HUES64 (cell line): ENCODE data around the gene IMMP2L.
"Not testable (repeated sequence)": the region's sequence is repeated elsewhere in the genome, so short reads cannot be mapped to it uniquely, and the experiment has no call there.

Experiments used
- H3K27ac ChIP-seq: 2 replicates; pipeline ENCODE4 v1.7.0; 2013; ENCODE audit warnings: low read depth, low read length, inconsistent platforms
- H3K27me3 ChIP-seq: 2 replicates; pipeline ENCODE4 v1.6.1; 2013; ENCODE audit warnings: mild to moderate bottlenecking, low read length; ENCODE audit not compliant: insufficient read depth
- H3K36me3 ChIP-seq: 2 replicates; pipeline ENCODE4 v1.6.1; 2013; ENCODE audit warnings: mild to moderate bottlenecking, low read length; ENCODE audit not compliant: insufficient read depth
- H3K4me1 ChIP-seq: 2 replicates; pipeline ENCODE4 v1.6.1; 2013; ENCODE audit warnings: mild to moderate bottlenecking, low read length, moderate library complexity; ENCODE audit not compliant: insufficient read depth
- H3K4me3 ChIP-seq: 2 replicates; pipeline ENCODE4 v1.5.1; 2013; ENCODE audit warnings: mild to moderate bottlenecking, low read length, moderate library complexity
- H3K9ac ChIP-seq: 2 replicates; pipeline ENCODE4 v1.6.1; 2013; ENCODE audit warnings: mild to moderate bottlenecking, low read depth, low read length
- H3K9me3 ChIP-seq: 2 replicates; pipeline ENCODE4 v1.6.1; 2013; ENCODE audit warnings: low read depth, low read length; ENCODE audit not compliant: insufficient read depth
- WGBS: fragments of 150-250, 120-280 bp; methylation state at CpG from one replicate; pipeline ENCODE4 v1.1.7; 2013; ENCODE audit warnings: missing lambda C conversion rate; 5-methylcytosine and 5-hydroxymethylcytosine counted together

Gene IMMP2L

GRCh38 chr7:111290419-111290818 lies 271.9 kb downstream of the IMMP2L start:
- Histone ChIP-seq H3K36me3 (no peaks in the 10 kb centered on the region), H3K27me3 (no peaks in the 10 kb centered on the region), H3K9me3 (0 out of 2 replicates have a peak, but pooled peaks cover 5% of the 10 kb centered on the region), H3K9ac (no peak overlapping the region), H3K27ac (no peak overlapping the region), H3K4me1 (no peaks in the 10 kb centered on the region), H3K4me3 (no peak overlapping the region)
- WGBS: no CpG with 5 or more reads among the region's 1 CpG

- H3K27me3 ChIP-seq, H3K4me3 ChIP-seq, H3K9me3 ChIP-seq, H3K9ac ChIP-seq, H3K4me1 ChIP-seq, H3K36me3 ChIP-seq, H3K27ac ChIP-seq: not testable (repeated sequence)
- 97% methylated on average over 3 of the region's 3 CpGs for WGBS
Observed at GRCh38 chr7:111288441-111288840, 273.9 kb downstream of the IMMP2L start.

GRCh38 chr7:111282626-111283025 lies 279.7 kb downstream of the IMMP2L start:
- Histone ChIP-seq H3K27ac (no peak overlapping the region), H3K9me3 (no peaks in the 10 kb centered on the region), H3K36me3 (no peaks in the 10 kb centered on the region), H3K4me3 (no peak overlapping the region), H3K9ac (no peak overlapping the region), H3K4me1 (no peaks in the 10 kb centered on the region), H3K27me3 (no peaks in the 10 kb centered on the region)
- WGBS: 92% methylated on average over 2 of the region's 2 CpGs

- WGBS: 92% methylated on average over 5 of the region's 5 CpGs
- Histone ChIP-seq H3K9ac (no peak overlapping the region), H3K4me3 (no peak overlapping the region), H3K4me1 (peaks cover 11% of the 10 kb centered on the region; the same call in 1 of the 2 replicates), H3K27me3 (no peaks in the 10 kb centered on the region), H3K36me3 (no peaks in the 10 kb centered on the region), H3K9me3 (no peaks in the 10 kb centered on the region), H3K27ac (no peak overlapping the region)
Observed at GRCh38 chr7:111274857-111275256, 287.4 kb downstream of the IMMP2L start.

GRCh38 chr7:111272092-111272491 lies 290.2 kb downstream of the IMMP2L start:
- Histone ChIP-seq H3K36me3 (no peaks in the 10 kb centered on the region), H3K27me3 (no peaks in the 10 kb centered on the region), H3K4me3 (no peak overlapping the region), H3K9me3 (no peaks in the 10 kb centered on the region), H3K27ac (no peak overlapping the region), H3K4me1 (peaks cover 16% of the 10 kb centered on the region), H3K9ac (no peak overlapping the region)

GRCh38 chr7:111270794-111271193 lies 291.5 kb downstream of the IMMP2L start:
- WGBS: 89% methylated on average over 2 of the region's 2 CpGs
- H3K27me3 ChIP-seq, H3K4me3 ChIP-seq, H3K36me3 ChIP-seq, H3K9ac ChIP-seq, H3K9me3 ChIP-seq, H3K27ac ChIP-seq: not testable (repeated sequence)
- peaks cover 18% of the 10 kb centered on the region for H3K4me1 ChIP-seq

- WGBS: 100% methylated on average over 1 of the region's 1 CpG
- Histone ChIP-seq H3K4me3 (no peak overlapping the region), H3K9me3 (no peaks in the 10 kb centered on the region), H3K27me3 (no peaks in the 10 kb centered on the region), H3K9ac (no peak overlapping the region), H3K36me3 (no peaks in the 10 kb centered on the region), H3K27ac (no peak overlapping the region), H3K4me1 (peaks cover 13% of the 10 kb centered on the region)
Observed at GRCh38 chr7:111268941-111269340, 293.4 kb downstream of the IMMP2L start.

- Histone ChIP-seq H3K27me3 (no peaks in the 10 kb centered on the region), H3K9ac (no peak overlapping the region), H3K4me1 (peaks cover 13% of the 10 kb centered on the region), H3K9me3 (no peaks in the 10 kb centered on the region), H3K27ac (no peak overlapping the region), H3K4me3 (no peak overlapping the region), H3K36me3 (no peaks in the 10 kb centered on the region)
- WGBS: 83% methylated on average over 2 of the region's 2 CpGs
Observed at GRCh38 chr7:111266613-111267012, 295.7 kb downstream of the IMMP2L start.

- Histone ChIP-seq H3K36me3 (no peaks in the 10 kb centered on the region), H3K9ac (no peak overlapping the region), H3K9me3 (no peaks in the 10 kb centered on the region), H3K27ac (no peak overlapping the region), H3K4me1 (peaks cover 13% of the 10 kb centered on the region), H3K4me3 (no peak overlapping the region), H3K27me3 (no peaks in the 10 kb centered on the region)
Observed at GRCh38 chr7:111265394-111265793, 296.9 kb downstream of the IMMP2L start.

GRCh38 chr7:111264981-111265380 lies 297.3 kb downstream of the IMMP2L start:
- no peak overlapping the region for H3K9ac ChIP-seq
- H3K27me3 ChIP-seq: no peaks in the 10 kb centered on the region
- H3K36me3 ChIP-seq: no peaks in the 10 kb centered on the region
- H3K9me3 ChIP-seq: no peaks in the 10 kb centered on the region
- no peak overlapping the region for H3K27ac ChIP-seq
- H3K4me3 ChIP-seq: no peak overlapping the region
- peaks cover 13% of the 10 kb centered on the region for H3K4me1 ChIP-seq
- WGBS: no CpG with 5 or more reads among the region's 1 CpG

GRCh38 chr7:111264111-111264868 lies 298.0 kb downstream of the IMMP2L start:
- no peak overlapping the region for H3K4me3 ChIP-seq
- no peaks in the 10 kb centered on the region for H3K36me3 ChIP-seq
- 90% methylated on average over 4 of the region's 4 CpGs for WGBS
- no peak overlapping the region for H3K9ac ChIP-seq
- peaks cover 13% of the 10 kb centered on the region for H3K4me1 ChIP-seq
- no peaks in the 10 kb centered on the region for H3K9me3 ChIP-seq
- H3K27ac ChIP-seq: no peak overlapping the region
- no peaks in the 10 kb centered on the region for H3K27me3 ChIP-seq
